GM19452 (cell line): ENCODE results near the gene TSHR.

ENCODE experiments used
- ATAC-seq: cut with Tn5 transposase; IDR thresholded peaks from one replicate; pipeline ENCODE4 v1.9.1; 2021; ENCODE audit not compliant: unreplicated experiment

The TSHR gene

GRCh38 chr14:81172881-81173280 lies 217.5 kb downstream of the TSHR start:
- ATAC-seq = peak; percentile 27

- no peak for ATAC-seq
Observed at GRCh38 chr14:81176241-81176640, 220.8 kb downstream of the TSHR start.

- ATAC-seq = no peak
Observed at GRCh38 chr14:81177225-81177624, 221.8 kb downstream of the TSHR start.

GRCh38 chr14:81178063-81178462 lies 222.6 kb downstream of the TSHR start:
- peak; percentile 67 for ATAC-seq

- ATAC-seq = no peak
Observed at GRCh38 chr14:81179631-81180030, 224.2 kb downstream of the TSHR start.

GRCh38 chr14:81187832-81188522 lies 232.6 kb downstream of the TSHR start:
- peak; percentile 95 for ATAC-seq

GRCh38 chr14:81192594-81192993 lies 237.2 kb downstream of the TSHR start:
- ATAC-seq = no peak

GRCh38 chr14:81193924-81194633 lies 238.7 kb downstream of the TSHR start:
- peak; percentile 79 for ATAC-seq
